IMR-90 (cell line): ENCODE results near the gene PMEPA1. TPM values are rescaled to one million over a fixed set of nuclear protein-coding genes. Genes with fewer than 3 reads are reported as not detected.

ENCODE experiments used
- ATAC-seq: fragments of 200-7000 bp; cut with Tn5 transposase; 2 replicates; pipeline ENCODE4 v1.9.1; 2020; ENCODE audit warnings: low read depth, mild to moderate bottlenecking, moderate library complexity
- BruUV-seq: library from RNA; stranded (reverse); fragments of 400-500 nt; replicated peaks from 2 replicates; lab custom pipeline; 2021; lab: Mats Ljungman, UMichigan
- CTCF ChIA-PET: fragments of 300-600 bp; formaldehyde crosslinking; extraction: SDS; loops from one replicate; lab custom pipeline; 2021; ENCODE audit warnings: antibody characterized with exemption; lab: Yijun Ruan, JAX
- POLR2A ChIA-PET: fragments of 300-600 bp; sonication (Branson Sonifier 250); formaldehyde crosslinking; loops from one replicate; lab custom pipeline; 2022; ENCODE audit warnings: antibody characterized with exemption; ENCODE audit not compliant: unreplicated experiment; lab: Charles Lee
- DNase-seq: peaks from one replicate; pipeline ENCODE4 v3.0.0; 2013
- H2AFZ ChIP-seq: replicated peaks from 2 replicates; pipeline ENCODE3; 2013; ENCODE audit warnings: low read length, mild to moderate bottlenecking; ENCODE audit not compliant: poor library complexity
- H2AK5ac ChIP-seq: 2 replicates; pipeline ENCODE4 v1.6.1; 2013; ENCODE audit warnings: low read depth, low read length, inconsistent platforms
- H2AK9ac ChIP-seq: replicated peaks from 2 replicates; pipeline ENCODE3; 2013; ENCODE audit warnings: mild to moderate bottlenecking, low read depth, low read length, moderate library complexity; ENCODE audit not compliant: poor library complexity
- H2BK120ac ChIP-seq: 2 replicates; pipeline ENCODE4 v1.6.1; 2013; ENCODE audit warnings: low read depth, low read length, inconsistent platforms
- H2BK15ac ChIP-seq: 3 replicates; pipeline ENCODE4 v1.6.1; 2013; ENCODE audit warnings: low read depth, low read length, inconsistent platforms
- H2BK20ac ChIP-seq: 2 replicates; pipeline ENCODE4 v1.6.1; 2013; ENCODE audit warnings: low read depth, mild to moderate bottlenecking, inconsistent platforms, low read length, moderate library complexity
- H2BK5ac ChIP-seq: 2 replicates; pipeline ENCODE4 v1.6.1; 2013; ENCODE audit warnings: mild to moderate bottlenecking, low read depth, low read length, inconsistent platforms; ENCODE audit not compliant: poor library complexity, severe bottlenecking
- H3K14ac ChIP-seq: replicated peaks from 2 replicates; pipeline ENCODE4 v1.6.1; 2013; ENCODE audit warnings: low read depth, low read length, inconsistent platforms
- H3K18ac ChIP-seq: 2 replicates; pipeline ENCODE4 v1.6.1; 2013; ENCODE audit warnings: low read depth, low read length, control low read depth
- H3K23ac ChIP-seq: 2 replicates; pipeline ENCODE4 v1.6.1; 2013; ENCODE audit warnings: low read depth, low read length, inconsistent platforms
- H3K27ac ChIP-seq: 2 replicates; pipeline ENCODE4 v1.5.1; 2013; ENCODE audit warnings: mild to moderate bottlenecking, control low read depth, low read length; ENCODE audit not compliant: insufficient read depth
- H3K27me3 ChIP-seq: 2 replicates; pipeline ENCODE4 v1.6.1; 2013; ENCODE audit warnings: low read length; ENCODE audit not compliant: control insufficient read depth, insufficient read depth
- H3K36me3 ChIP-seq: 2 replicates; pipeline ENCODE4 v1.6.1; 2013; ENCODE audit warnings: low read length, mixed read lengths; ENCODE audit not compliant: control insufficient read depth, insufficient read depth
- H3K4ac ChIP-seq: 2 replicates; pipeline ENCODE4 v1.6.1; 2013; ENCODE audit warnings: low read depth, low read length, inconsistent platforms
- H3K4me1 ChIP-seq: 2 replicates; pipeline ENCODE4 v1.6.1; 2013; ENCODE audit warnings: low read length, mixed read lengths; ENCODE audit not compliant: control insufficient read depth, insufficient read depth
- H3K4me2 ChIP-seq: 2 replicates; pipeline ENCODE4 v1.6.1; 2013; ENCODE audit warnings: low read depth, mild to moderate bottlenecking, control low read depth, low read length, moderate library complexity
- H3K4me3 ChIP-seq: 2 replicates; pipeline ENCODE4 v1.5.1; 2013; ENCODE audit warnings: low read depth, mild to moderate bottlenecking, control low read depth, low read length, moderate library complexity; ENCODE audit not compliant: insufficient read depth
- H3K56ac ChIP-seq: 2 replicates; pipeline ENCODE4 v1.6.1; 2013; ENCODE audit warnings: low read length, inconsistent platforms; ENCODE audit not compliant: insufficient read depth; ENCODE audit errors: extremely low read depth
- H3K79me1 ChIP-seq, 2 experiments: 2 replicates each; pipeline ENCODE4 v1.6.1; 2013; ENCODE audit warnings: low read length in 2 of 2, inconsistent platforms in 1 of 2, low read depth in 1 of 2
- H3K9ac ChIP-seq: 2 replicates; pipeline ENCODE4 v1.6.1; 2013; ENCODE audit warnings: low read depth, low read length, control low read depth
- H3K9me1 ChIP-seq: 2 replicates; pipeline ENCODE4 v1.6.1; 2013; ENCODE audit warnings: low read length, inconsistent platforms; ENCODE audit not compliant: insufficient read depth
- H3K9me3 ChIP-seq: 2 replicates; pipeline ENCODE4 v1.6.1; 2013; ENCODE audit warnings: low read length; ENCODE audit not compliant: control insufficient read depth, insufficient read depth
- H4K20me1 ChIP-seq: 2 replicates; pipeline ENCODE4 v1.6.1; 2013; ENCODE audit warnings: low read length, inconsistent platforms; ENCODE audit not compliant: insufficient read depth
- H4K5ac ChIP-seq: 2 replicates; pipeline ENCODE4 v1.6.1; 2013; ENCODE audit warnings: mild to moderate bottlenecking, low read depth, low read length, control low read depth
- H4K8ac ChIP-seq, 2 experiments: 2 replicates each; pipeline ENCODE4 v1.6.1; 2013; ENCODE audit warnings: low read depth in 2 of 2, low read length in 2 of 2, control low read depth in 1 of 2, inconsistent platforms in 1 of 2
- H4K91ac ChIP-seq: 2 replicates; pipeline ENCODE4 v1.6.1; 2013; ENCODE audit warnings: low read depth, low read length, inconsistent platforms; ENCODE audit not compliant: insufficient read depth
- BHLHE40 ChIP-seq: fragments of 150-350 bp; IDR thresholded peaks from 2 replicates; pipeline ENCODE4 v1.6.1; 2016; ENCODE audit warnings: mild to moderate bottlenecking, low read depth, low read length
- CEBPB ChIP-seq: IDR thresholded peaks from 2 replicates; pipeline ENCODE4 v1.6.1; 2012; ENCODE audit warnings: low read depth, low read length, improper control_type of control experiment
- MAFK ChIP-seq: IDR thresholded peaks from 2 replicates; pipeline ENCODE4 v1.6.1; 2012; ENCODE audit warnings: low read depth, low read length, improper control_type of control experiment
- MAZ ChIP-seq: IDR thresholded peaks from 2 replicates; pipeline ENCODE4 v1.6.1; 2012; ENCODE audit warnings: low read depth, mild to moderate bottlenecking, low read length, improper control_type of control experiment, moderate library complexity, borderline replicate concordance
- MXI1 ChIP-seq: IDR thresholded peaks from 2 replicates; pipeline ENCODE4 v1.6.1; 2012; ENCODE audit warnings: low read depth, mild to moderate bottlenecking, low read length, moderate library complexity, borderline replicate concordance
- NFE2L2 ChIP-seq: fragments of 150-350 bp; IDR thresholded peaks from 2 replicates; pipeline ENCODE4 v1.6.1; 2016; ENCODE audit warnings: low read depth, mild to moderate bottlenecking, low read length
- POLR2A ChIP-seq: IDR thresholded peaks from 2 replicates; pipeline ENCODE4 v1.6.1; 2012; ENCODE audit warnings: mild to moderate bottlenecking, low read depth, low read length
- RAD21 ChIP-seq: IDR thresholded peaks from 2 replicates; pipeline ENCODE4 v1.6.1; 2012; ENCODE audit warnings: low read length, improper control_type of control experiment
- RFX5 ChIP-seq: IDR thresholded peaks from 2 replicates; pipeline ENCODE4 v1.8.0; 2012; ENCODE audit warnings: low read depth, mild to moderate bottlenecking, low read length, moderate library complexity
- WGBS, 2 experiments: methylation state at CpG; one replicate each; pipeline versions ENCODE4 v1.1.5 to v1.1.7; 2013; ENCODE audit warnings: missing lambda C conversion rate in 2 of 2; ENCODE audit not compliant: insufficient read length in 1 of 2; ENCODE audit errors: extremely low coverage in 2 of 2; 5-methylcytosine and 5-hydroxymethylcytosine counted together
- dilution Hi-C: fragments of 300-500 bp; cut with HindIII; formaldehyde crosslinking; loops from one replicate; pipeline ENCODE4 v1.14.3; 2018; ENCODE audit warnings: low sequenced_read_pairs; ENCODE audit not compliant: unreplicated experiment
- in situ Hi-C: fragments of 300-500 bp; cut with MboI; formaldehyde crosslinking; loops from 3 replicates; pipeline ENCODE4 v1.14.3; 2019; ENCODE audit warnings: low sequenced_read_pairs, inconsistent platforms, mixed read lengths
- intact Hi-C: fragments of 100-400 bp; cut with micrococcal nuclease; formaldehyde crosslinking; loops from 2 replicates; pipeline ENCODE4 v1.10.0; 2022
- polyA plus RNA-seq, 3 experiments: library from polyadenylated mRNA; depleted of rRNA; stranded (reverse); fragments of >200 nt; gene quantifications; 2 replicates each; pipeline ENCODE4 v1.2.3, GENCODE V29; 2012; ENCODE audit warnings: low replicate concordance in 1 of 3
- total RNA-seq: library from RNA; depleted of rRNA; stranded (reverse); fragments of >200 nt; gene quantifications from 2 replicates; pipeline ENCODE4 v1.2.3, GENCODE V29; 2012

Gene PMEPA1
- total and polyA plus RNA-seq, 2 of the 4 experiments (the other 2 are of a cell fraction), result 2.0 to 6.9 TPM

DNA sequence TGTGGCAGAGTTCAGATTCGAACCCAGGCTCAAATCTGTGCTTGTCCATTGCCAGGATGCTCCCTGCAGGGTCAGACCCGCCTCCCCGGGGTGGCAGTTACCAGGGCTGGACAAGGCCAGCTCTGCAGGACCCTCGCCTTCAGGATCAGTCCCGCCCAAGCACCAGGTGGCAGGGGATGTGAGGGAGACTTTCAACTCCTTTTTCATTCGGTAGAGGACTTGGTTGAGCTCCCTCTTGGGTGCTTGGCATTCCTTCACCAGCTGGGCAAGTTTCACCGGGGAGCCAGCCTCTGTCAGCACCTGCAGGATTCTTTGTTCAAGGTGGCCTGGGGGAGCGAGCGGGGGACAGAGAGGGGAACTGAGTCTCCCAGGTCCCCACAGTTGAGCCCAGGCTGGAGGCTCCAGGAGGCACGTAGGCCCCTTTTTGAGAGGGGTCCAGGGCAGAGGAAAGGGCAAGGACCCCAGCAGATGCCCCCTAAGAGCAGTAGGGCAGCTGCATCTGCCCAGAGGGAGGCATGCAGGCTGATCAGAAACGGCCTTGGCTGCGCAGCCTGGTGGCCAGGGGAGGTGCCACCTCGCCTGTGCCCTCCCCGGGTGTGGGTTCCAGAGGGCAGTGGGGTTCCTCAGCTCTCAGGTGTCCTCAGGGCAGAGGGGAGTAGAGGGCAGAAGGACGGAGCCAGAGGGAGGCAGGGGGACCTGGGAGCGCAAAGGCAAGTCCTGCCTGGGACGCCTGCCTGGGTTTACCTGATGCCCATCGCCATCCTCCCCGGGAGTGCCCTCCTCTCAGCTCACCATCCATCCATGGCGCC lies 93.5 kb downstream of the PMEPA1 start:
- peaks cover 12% of the 10 kb centered on the region for H3K27me3 ChIP-seq
- H3K18ac ChIP-seq, result no peak overlapping the region
- ATAC-seq (no peak), DNase-seq (no peak)
- no peaks in the 10 kb centered on the region for H3K36me3 ChIP-seq
- no peak overlapping the region for H4K8ac ChIP-seq
- TF ChIP-seq RAD21 (no peak), MXI1 (no peak), MAZ (no peak), NFE2L2 (no peak), CEBPB (no peak), BHLHE40 (no peak), POLR2A (no peak), MAFK (no peak), RFX5 (no peak)
- no peak overlapping the region for H2AK9ac ChIP-seq
- intact Hi-C loops (no loop called here), dilution Hi-C loops (no loop called here), in situ Hi-C loops (no loop called here)
- H3K79me1 ChIP-seq, result no peaks in the 10 kb centered on the region
- ChIA-PET POLR2A (no interaction called here), CTCF (no interaction called here)
- no peaks in the 10 kb centered on the region for H3K9me3 ChIP-seq
- no peak overlapping the region for H4K5ac ChIP-seq
- no peak overlapping the region for H3K9ac ChIP-seq
- no peak overlapping the region for H2BK5ac ChIP-seq
- no peak overlapping the region for H3K27ac ChIP-seq
- no peak overlapping the region for H2BK15ac ChIP-seq
- H3K4me3 ChIP-seq, result no peak overlapping the region
- no peaks in the 10 kb centered on the region for H4K20me1 ChIP-seq
- no peak overlapping the region for H2AK5ac ChIP-seq
- no peak overlapping the region for H2BK20ac ChIP-seq
- H3K23ac ChIP-seq, result no peak overlapping the region
- WGBS, 2 experiments, result 63% methylated on average over 5 of the region's 20 CpGs; no CpG with 5 or more reads in 1 of the 2 experiments
- BruUV-seq, result no TSS peak
- H3K14ac ChIP-seq, result no peak overlapping the region
- H3K9me1 ChIP-seq, result no peaks in the 10 kb centered on the region
- no peak overlapping the region for H3K4ac ChIP-seq
- no peak overlapping the region for H3K56ac ChIP-seq
- H3K4me2 ChIP-seq, result no peak overlapping the region
- no peak overlapping the region for H2AFZ ChIP-seq
- no peaks in the 10 kb centered on the region for H3K4me1 ChIP-seq
- no peak overlapping the region for H2BK120ac ChIP-seq
- H4K91ac ChIP-seq, result no peak overlapping the region
